ENCODE measurements around the gene PRSS48.
"Not testable (repeated sequence)": the region's sequence is repeated elsewhere in the genome, so short reads cannot be mapped to it uniquely, and the experiment has no call there.

PRSS48 gene

GRCh38 chr4:151263455-151263854 is 13.5 kb upstream of the PRSS48 start:
- H3K4me3 ChIP-seq (ENCODE audit: low read depth, low read length): no peak overlapping the region
- DNase-seq (ENCODE audit: low read depth): no peak
- TF ChIP-seq, protein P1, sequence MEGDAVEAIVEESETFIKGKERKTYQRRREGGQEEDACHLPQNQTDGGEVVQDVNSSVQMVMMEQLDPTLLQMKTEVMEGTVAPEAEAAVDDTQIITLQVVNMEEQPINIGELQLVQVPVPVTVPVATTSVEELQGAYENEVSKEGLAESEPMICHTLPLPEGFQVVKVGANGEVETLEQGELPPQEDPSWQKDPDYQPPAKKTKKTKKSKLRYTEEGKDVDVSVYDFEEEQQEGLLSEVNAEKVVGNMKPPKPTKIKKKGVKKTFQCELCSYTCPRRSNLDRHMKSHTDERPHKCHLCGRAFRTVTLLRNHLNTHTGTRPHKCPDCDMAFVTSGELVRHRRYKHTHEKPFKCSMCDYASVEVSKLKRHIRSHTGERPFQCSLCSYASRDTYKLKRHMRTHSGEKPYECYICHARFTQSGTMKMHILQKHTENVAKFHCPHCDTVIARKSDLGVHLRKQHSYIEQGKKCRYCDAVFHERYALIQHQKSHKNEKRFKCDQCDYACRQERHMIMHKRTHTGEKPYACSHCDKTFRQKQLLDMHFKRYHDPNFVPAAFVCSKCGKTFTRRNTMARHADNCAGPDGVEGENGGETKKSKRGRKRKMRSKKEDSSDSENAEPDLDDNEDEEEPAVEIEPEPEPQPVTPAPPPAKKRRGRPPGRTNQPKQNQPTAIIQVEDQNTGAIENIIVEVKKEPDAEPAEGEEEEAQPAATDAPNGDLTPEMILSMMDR (IDR thresholded peaks at IDR 0.05; ENCODE audit: insufficient read depth, low read depth, low read length, missing control alignments): no peak

DNA sequence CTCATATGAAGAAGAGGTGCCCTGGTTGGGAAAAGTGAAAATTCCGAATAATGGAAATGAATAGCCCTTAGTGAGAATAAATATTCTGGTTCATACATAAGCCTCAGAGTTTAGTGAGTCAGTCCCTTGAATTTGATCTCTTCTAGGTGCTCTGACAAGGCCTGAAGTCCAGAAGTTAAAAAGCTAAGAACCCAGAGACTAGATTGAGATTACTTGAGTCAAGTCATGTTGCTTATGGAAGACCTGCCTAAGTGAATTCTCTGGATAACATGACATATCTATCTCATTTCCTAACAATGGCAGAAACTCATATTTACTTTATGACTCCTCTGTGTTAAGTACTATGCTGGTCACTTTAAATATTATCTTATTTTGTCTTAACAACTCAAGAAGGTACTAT is 10.5 kb upstream of the PRSS48 start:
- no peak for DNase-seq (ENCODE audit: low read depth)
- TF ChIP-seq, protein P1 (IDR thresholded peaks at IDR 0.05; ENCODE audit: insufficient read depth, low read depth, low read length, missing control alignments): no peak
- H3K4me3 ChIP-seq (ENCODE audit: low read depth, low read length): no peak overlapping the region

DNA sequence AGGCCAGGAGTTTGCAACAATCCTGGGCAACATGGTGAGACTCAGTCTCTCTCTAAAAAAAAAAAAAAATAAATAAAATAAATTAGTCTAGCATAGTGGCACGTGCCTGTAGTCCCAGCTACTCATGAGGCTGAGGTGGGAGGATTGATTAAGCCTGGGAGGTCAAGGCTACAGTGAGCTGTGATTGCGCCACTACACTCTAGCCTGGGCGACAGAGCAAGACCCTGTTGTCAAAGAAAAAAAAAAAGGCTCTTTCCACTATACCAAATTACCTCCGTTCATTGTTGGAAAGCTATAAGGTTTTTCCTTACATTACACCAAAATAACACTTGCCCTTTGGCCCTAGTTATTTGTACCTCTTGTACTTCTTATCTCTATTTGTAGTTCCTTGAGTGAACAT is 9.9 kb upstream of the PRSS48 start:
- TF ChIP-seq, protein P1 (IDR thresholded peaks at IDR 0.05; ENCODE audit: insufficient read depth, low read depth, low read length, missing control alignments): no peak
- no peak overlapping the region for H3K4me3 ChIP-seq (ENCODE audit: low read depth, low read length)
- DNase-seq (ENCODE audit: low read depth): no peak

- no peak overlapping the region for H3K4me3 ChIP-seq (ENCODE audit: low read depth, low read length)
- TF ChIP-seq, protein P1 (IDR thresholded peaks at IDR 0.05; ENCODE audit: insufficient read depth, low read depth, low read length, missing control alignments): no peak
- DNase-seq (ENCODE audit: low read depth): no peak
Observed at GRCh38 chr4:151267822-151268535, 9.0 kb upstream of the PRSS48 start.

- H3K4me3 ChIP-seq (ENCODE audit: low read depth, low read length); DNase-seq (ENCODE audit: low read depth): not testable (repeated sequence)
Observed at GRCh38 chr4:151268905-151269304, 8.1 kb upstream of the PRSS48 start.

- no peak overlapping the region for H3K4me3 ChIP-seq (ENCODE audit: low read depth, low read length)
- DNase-seq (ENCODE audit: low read depth): no peak
- TF ChIP-seq, protein P1 (IDR thresholded peaks at IDR 0.05; ENCODE audit: insufficient read depth, low read depth, low read length, missing control alignments): no peak
Observed at GRCh38 chr4:151284534-151285245, 7.7 kb downstream of the PRSS48 start.

GRCh38 chr4:151287409-151287808 is 10.4 kb downstream of the PRSS48 start:
- H3K4me3 ChIP-seq (ENCODE audit: low read depth, low read length): no peak overlapping the region
- TF ChIP-seq, protein P1 (IDR thresholded peaks at IDR 0.05; ENCODE audit: insufficient read depth, low read depth, low read length, missing control alignments): no peak
- no peak for DNase-seq (ENCODE audit: low read depth)

All from GM12865 (cell line).